ENCODE results near the gene CEP72.
A peak's percentile ranks its signal among the peaks of the same experiment; 100 is the strongest.
"Not testable (repeated sequence)": the region's sequence is repeated elsewhere in the genome, so short reads cannot be mapped to it uniquely, and the experiment has no call there.

The CEP72 gene

GRCh38 chr5:686936-687335 lies 74.8 kb downstream of the CEP72 start:
- DNase-seq, result not testable (repeated sequence)

DNA sequence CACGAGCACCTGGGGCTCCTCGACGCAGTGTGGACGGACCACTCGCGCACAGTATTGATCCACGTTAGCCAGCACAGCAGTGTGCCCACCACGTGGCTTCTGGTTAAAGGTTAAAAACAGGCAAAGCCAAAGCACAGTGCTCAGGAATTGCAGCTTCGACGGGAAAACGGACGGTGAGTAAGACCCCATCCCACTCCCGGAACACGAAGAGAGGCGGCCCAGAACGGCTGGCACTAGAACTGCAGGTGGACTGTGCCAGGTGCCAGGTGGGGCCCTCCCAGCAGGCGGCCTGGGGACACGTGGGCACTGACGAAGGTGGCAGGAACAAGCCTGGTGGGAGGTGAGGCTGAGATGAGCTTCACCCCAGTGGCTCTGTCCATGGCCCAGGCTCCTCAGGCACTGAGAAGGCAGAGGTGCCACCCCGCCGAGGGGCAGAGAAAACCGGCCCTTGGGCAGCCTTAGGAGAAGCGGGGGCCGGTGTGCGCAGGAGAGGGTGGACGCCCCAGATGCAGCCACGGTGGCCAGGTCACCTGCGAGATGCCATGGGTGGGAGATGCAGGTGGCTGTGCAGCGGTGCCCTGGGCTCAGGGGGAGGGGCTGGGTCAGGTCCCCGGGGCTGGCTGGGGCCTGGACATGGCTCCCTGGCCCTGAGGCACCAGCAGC lies 76.3 kb downstream of the CEP72 start:
- not testable (repeated sequence) for DNase-seq

GRCh38 chr5:690293-690692 lies 78.2 kb downstream of the CEP72 start:
- not testable (repeated sequence) for DNase-seq

GRCh38 chr5:691049-691448 lies 78.9 kb downstream of the CEP72 start:
- DNase-seq, result not testable (repeated sequence)

DNA sequence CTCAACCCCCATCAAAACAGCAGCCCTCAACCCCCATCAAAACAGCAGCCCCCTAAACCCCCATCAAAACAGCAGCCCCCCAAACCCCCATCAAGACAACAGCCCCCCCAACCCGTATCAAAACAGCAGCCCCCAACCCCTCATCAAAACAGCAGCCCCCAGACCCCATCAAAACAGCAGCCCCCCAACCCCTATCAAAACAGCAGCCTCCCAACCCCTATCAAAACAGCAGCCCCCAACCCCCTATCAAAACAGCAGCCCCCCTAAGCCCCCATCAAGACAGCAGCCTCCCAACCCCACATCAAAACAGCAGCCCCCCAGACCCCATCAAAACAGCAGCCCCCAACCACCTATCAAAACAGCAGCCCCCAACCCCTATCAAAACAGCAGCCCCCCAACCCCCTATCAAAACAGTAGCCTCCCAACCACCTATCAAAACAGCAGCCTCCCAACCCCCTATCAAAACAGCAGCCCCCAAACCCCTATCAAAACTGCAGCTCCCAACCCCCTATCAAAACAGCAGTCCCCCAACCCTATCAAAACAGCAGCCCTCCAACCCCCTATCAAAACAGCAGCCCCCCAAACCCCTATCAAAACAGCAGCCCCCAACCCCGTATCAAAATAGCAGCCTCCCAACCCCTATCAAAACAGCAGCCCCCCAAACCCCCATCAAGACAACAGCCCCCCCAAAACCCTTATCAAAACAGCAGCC lies 79.8 kb downstream of the CEP72 start:
- DNase-seq, result no peak

GRCh38 chr5:692529-693041 lies 80.4 kb downstream of the CEP72 start:
- not testable (repeated sequence) for DNase-seq

DNA sequence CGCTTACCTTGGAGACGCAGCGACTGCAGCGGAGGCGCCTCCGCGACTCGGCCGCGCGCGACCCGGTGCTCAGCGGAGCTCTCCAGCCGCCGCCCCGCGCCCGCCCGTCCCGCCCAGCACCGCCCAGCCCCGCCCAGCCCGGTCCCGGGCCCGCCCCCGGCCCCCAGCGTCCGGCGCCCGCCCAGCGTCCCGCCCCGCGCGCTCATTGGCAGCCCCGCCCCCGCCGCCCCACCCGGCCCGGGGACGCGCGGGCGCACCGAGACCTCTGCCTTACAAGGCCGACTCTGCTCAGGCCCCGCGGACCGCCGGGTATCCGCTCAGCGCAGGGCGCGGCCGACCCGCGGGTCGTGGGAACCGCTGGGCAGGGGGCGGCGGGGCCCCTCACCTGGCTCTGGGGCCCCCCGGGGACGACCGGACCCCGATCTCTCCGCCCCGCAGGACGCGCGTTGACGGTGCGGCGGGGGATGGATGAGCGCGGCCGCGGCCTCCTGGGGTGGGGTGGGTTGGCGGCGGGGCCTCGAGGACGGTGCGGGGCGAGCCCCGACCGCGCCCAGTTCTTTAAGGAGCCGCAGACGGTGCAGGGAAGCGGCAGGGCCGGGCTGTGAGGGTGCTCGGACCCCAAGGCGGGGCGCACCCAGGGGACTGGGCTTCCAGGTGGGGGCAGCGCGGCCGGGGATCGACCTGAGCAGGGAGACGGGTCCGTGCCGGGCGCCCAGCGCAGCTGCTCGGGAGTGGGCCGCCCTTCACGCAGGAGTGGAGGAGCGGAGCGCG lies 81.3 kb downstream of the CEP72 start, which contains the start of gene TPPP:
Gene TPPP (minus strand): TSS at position 82 of the 771 bp plus-strand sequence. CDS start 15,292 bp downstream, outside the sequence.
- DNase-seq, result peak; percentile 91

DNA sequence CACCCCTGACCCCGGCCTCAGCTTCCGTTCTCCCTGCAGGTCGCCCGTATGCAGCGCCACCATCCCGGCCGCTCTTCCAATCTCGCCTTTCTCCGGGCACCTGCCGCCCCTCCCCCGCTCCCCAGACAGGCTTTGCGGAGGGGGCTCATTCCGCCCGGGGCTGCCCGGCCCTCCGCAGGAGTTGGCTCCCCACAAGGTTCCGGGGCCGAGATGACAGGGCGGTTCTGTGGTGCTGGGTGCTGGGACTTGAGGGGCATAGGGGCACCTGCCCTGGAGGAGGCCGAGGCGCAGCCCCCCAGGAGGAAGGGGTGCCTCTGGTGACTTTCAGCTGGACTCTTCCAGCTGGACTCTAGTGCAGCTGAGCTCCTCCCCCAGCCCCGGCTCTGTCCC lies 81.9 kb downstream of the CEP72 start:
- DNase-seq, result peak; percentile 73

DNA sequence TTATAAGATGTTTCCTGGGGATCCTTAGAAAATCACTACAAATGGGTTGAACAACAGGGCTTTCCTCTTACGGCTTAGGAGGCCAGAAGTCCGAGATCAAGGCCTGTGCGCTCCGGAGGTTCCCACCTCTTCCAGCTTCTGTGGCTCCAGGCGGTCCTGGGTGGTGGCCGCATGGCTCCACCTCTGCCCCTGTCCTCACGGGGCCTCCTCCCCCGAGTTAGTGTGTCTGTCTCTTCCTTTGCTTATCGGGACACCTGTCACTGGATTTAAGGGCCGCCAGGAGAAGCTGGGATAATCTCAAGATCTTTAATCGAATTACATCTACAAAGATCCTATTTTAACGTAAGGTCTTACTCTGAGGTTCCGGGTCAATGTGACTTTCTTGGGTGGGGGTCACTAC lies 83.3 kb downstream of the CEP72 start:
- DNase-seq, result not testable (repeated sequence)

DNA sequence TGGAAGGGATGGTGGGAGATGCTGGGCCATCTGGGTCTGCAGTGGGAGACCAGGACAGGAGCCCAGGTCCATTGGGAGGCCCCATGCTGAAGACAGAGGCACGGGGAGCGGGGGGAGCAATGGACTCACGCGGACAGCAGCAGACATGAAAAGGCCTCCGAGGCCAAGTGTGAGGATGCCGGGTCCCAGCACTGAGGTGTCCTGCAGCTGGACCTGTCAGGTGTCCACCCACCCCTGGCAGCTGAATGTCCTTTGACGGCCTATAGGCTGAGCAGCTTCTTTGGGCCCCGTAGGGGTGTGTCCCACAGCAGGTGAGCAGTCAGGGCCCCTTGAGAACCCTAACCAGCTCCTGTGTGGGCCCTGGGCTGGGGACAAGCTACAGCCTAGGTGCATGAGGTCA lies 84.1 kb downstream of the CEP72 start:
- not testable (repeated sequence) for DNase-seq

DNA sequence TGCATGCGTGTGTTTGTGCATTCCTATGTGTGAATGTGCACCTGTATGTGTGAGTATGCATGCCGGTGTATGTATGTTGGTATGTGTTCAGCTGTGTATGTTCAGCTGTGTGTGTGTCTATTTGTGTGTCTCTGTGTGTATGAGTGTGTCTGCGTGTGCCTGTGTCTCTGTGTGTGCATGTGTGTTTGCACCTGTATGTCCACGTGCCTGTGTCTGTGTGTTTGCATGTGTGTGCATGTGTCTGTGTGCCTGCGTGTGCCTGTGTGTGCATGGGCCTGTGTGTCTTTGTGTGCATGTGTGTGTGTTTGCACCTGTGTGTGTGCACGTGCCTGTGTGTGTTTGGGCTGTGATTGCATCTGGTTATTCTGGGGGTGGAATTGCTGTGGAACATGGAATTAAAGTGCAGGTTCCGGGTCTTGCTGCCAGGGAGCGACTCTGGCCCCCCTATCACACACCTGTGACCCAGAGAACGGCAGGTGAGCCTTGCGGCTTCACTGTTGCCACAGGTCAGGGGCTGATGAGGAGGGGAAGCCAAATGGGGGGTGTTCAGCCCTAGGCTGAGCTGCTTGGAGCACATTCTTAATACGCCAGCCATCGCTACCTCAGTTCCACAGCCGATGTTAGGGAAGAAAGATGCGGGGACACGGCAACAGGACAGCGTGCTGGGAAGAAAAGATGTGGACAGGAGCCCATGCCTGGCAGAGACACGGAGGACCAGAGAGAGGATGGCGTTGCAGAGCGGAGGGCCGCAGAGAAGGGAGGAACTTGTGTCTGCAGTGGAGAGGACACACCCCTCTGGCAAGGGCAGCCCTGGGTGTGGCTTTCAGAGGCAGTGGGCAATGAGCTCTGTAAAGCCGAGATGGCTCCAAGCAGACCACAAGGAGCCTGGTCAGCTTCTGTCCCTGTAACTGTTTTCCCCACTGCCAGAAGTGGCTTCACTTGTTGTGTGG lies 84.9 kb downstream of the CEP72 start:
- DNase-seq, result not testable (repeated sequence)
